Lower lobe of right lung (tissue), 2 donors: ENCODE data around the gene VWA8. TPM values are rescaled to one million over a fixed set of nuclear protein-coding genes. Genes with fewer than 3 reads are reported as not detected.
"Not testable (repeated sequence)": the region's sequence is repeated elsewhere in the genome, so short reads cannot be mapped to it uniquely, and the experiment has no call there.

ENCODE experiments used
- ATAC-seq, 2 donors: fragments of 200-7000 bp; cut with Tn5 transposase; one replicate each; pipeline ENCODE4 v1.9.1; 2020 to 2022; ENCODE audit warnings: mild to moderate bottlenecking in 2 of 2, moderate library complexity in 2 of 2
- DNase-seq: peaks from one replicate; pipeline ENCODE4 v3.0.0-alpha.2; 2020
- H3K27ac ChIP-seq: fragments of 200-600 bp; one replicate; pipeline ENCODE4 v1.8.0; 2022
- H3K27me3 ChIP-seq: fragments of 200-600 bp; one replicate; pipeline ENCODE4 v1.8.0; 2022; ENCODE audit warnings: low read depth
- H3K36me3 ChIP-seq: fragments of 200-600 bp; one replicate; pipeline ENCODE4 v1.8.0; 2022; ENCODE audit warnings: mild to moderate bottlenecking
- H3K4me1 ChIP-seq: fragments of 200-600 bp; one replicate; pipeline ENCODE4 v1.8.0; 2022
- H3K4me3 ChIP-seq: fragments of 200-600 bp; one replicate; pipeline ENCODE4 v1.8.0; 2022; ENCODE audit warnings: mild to moderate bottlenecking
- H3K9me3 ChIP-seq: fragments of 200-600 bp; one replicate; pipeline ENCODE4 v1.8.0; 2022
- CTCF ChIP-seq: fragments of 200-600 bp; IDR thresholded peaks from one replicate; pipeline ENCODE4 v1.8.0; 2022; ENCODE audit warnings: antibody characterized with exemption, mild to moderate bottlenecking
- intact Hi-C: fragments of 100-400 bp; cut with DNase I; formaldehyde crosslinking; loops from one replicate; pipeline ENCODE4 v1.11.0; 2022
- total RNA-seq: library from RNA; stranded (reverse); fragmentation: NEBNext Ultra II Directional; extraction: Animal tissue kit (Norgen Biotek cat#: 25700); gene quantifications from one replicate; pipeline ENCODE4 v1.2.1, GENCODE V29; 2021
- donor health status: DM: no; HTN: yes; CAD: no; lungs with severe emphysema.

VWA8 gene
- total RNA-seq, 1 donor from 2014 or later: 18.2 TPM

GRCh38 chr13:41756198-41756880 is 204.6 kb downstream of the VWA8 start:
- Histone ChIP-seq H3K27ac (no peak overlapping the region), H3K4me1 (peaks cover 5% of the 10 kb centered on the region), H3K27me3 (no peaks in the 10 kb centered on the region), H3K36me3 (no peaks in the 10 kb centered on the region), H3K4me3 (no peak overlapping the region), H3K9me3 (no peaks in the 10 kb centered on the region)
- no peak for DNase-seq
- no peak for ATAC-seq
- no peak for TF ChIP-seq CTCF
- intact Hi-C loops: no loop called here

GRCh38 chr13:41751734-41752445 is 209.0 kb downstream of the VWA8 start:
- H3K36me3 ChIP-seq: peaks cover 7% of the 10 kb centered on the region
- H3K27me3 ChIP-seq: no peaks in the 10 kb centered on the region
- ATAC-seq (peak in 1 of 2 donors; percentile 19), DNase-seq (no peak)
- H3K4me3 ChIP-seq: no peak overlapping the region
- no peaks in the 10 kb centered on the region for H3K9me3 ChIP-seq
- TF ChIP-seq CTCF: no peak
- H3K27ac ChIP-seq: no peak overlapping the region
- H3K4me1 ChIP-seq: peaks cover 14% of the 10 kb centered on the region
- intact Hi-C loops: no loop called here

GRCh38 chr13:41751277-41751676 is 209.6 kb downstream of the VWA8 start:
- ATAC-seq (peak; percentile 61 to 81), DNase-seq (no peak)
- intact Hi-C loops: no loop called here
- Histone ChIP-seq H3K9me3 (no peaks in the 10 kb centered on the region), H3K27ac (no peak overlapping the region), H3K27me3 (no peaks in the 10 kb centered on the region), H3K36me3 (peaks cover 7% of the 10 kb centered on the region), H3K4me3 (no peak overlapping the region), H3K4me1 (peaks cover 14% of the 10 kb centered on the region)
- TF ChIP-seq CTCF: no peak

GRCh38 chr13:41746259-41746658 is 214.7 kb downstream of the VWA8 start:
- H3K9me3 ChIP-seq: no peaks in the 10 kb centered on the region
- peaks cover 8% of the 10 kb centered on the region for H3K4me1 ChIP-seq
- intact Hi-C loops: no loop called here
- ATAC-seq (no peak), DNase-seq (no peak)
- H3K4me3 ChIP-seq: no peak overlapping the region
- no peak for TF ChIP-seq CTCF
- no peaks in the 10 kb centered on the region for H3K27me3 ChIP-seq
- H3K36me3 ChIP-seq: peaks cover 7% of the 10 kb centered on the region
- H3K27ac ChIP-seq: no peak overlapping the region

- ATAC-seq, H3K9me3 ChIP-seq, H3K27ac ChIP-seq, H3K4me1 ChIP-seq, H3K36me3 ChIP-seq, intact Hi-C loops, DNase-seq, H3K27me3 ChIP-seq, H3K4me3 ChIP-seq: not testable (repeated sequence)
Observed at GRCh38 chr13:41745496-41745895, 215.4 kb downstream of the VWA8 start.

- Histone ChIP-seq H3K4me1 (no peaks in the 10 kb centered on the region), H3K27ac (no peak overlapping the region), H3K9me3 (no peaks in the 10 kb centered on the region), H3K36me3 (no peaks in the 10 kb centered on the region), H3K4me3 (no peak overlapping the region), H3K27me3 (no peaks in the 10 kb centered on the region)
- no peak for DNase-seq
- no peak for ATAC-seq
- TF ChIP-seq CTCF: no peak
- intact Hi-C loops: no loop called here
Observed at GRCh38 chr13:41742917-41743552, 217.9 kb downstream of the VWA8 start.
